PC-3 (cell line): ENCODE data around the gene CC2D2A.

Experiments used
- CTCF ChIP-seq: fragments of 300-600 bp; sonication (generic); conservative IDR thresholded peaks from 2 replicates; pipeline ENCODE4 v1.5.1; 2017; ENCODE audit warnings: antibody characterized with exemption, low read depth, mild to moderate bottlenecking, low read length
- EZH2phosphoT487 ChIP-seq: fragments of 300-600 bp; sonication (generic); IDR thresholded peaks from 2 replicates; pipeline ENCODE4 v1.6.1; 2018; ENCODE audit warnings: mild to moderate bottlenecking, antibody characterized with exemption, low read length, borderline replicate concordance

DNA sequence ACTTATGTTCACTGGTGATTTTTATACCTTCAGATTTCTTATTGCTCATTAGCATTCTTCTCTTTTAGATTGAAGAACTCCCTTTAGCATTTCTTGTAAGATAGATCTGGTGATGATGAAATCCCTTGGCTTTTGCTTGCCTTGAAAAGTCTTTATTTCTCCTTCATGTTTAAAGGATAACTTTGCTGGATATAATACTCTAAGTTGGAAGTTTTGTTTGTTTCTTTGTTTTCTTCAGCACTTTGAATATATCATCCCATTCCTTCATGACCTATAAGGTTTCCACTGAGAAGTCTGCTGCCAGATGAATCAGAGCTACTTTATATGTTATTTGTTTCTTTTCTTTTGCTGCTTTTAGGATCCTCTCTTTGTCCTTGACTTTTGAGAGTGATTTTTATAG is 18.5 kb downstream of the CC2D2A start:
- no peak for TF ChIP-seq EZH2phosphoT487
- TF ChIP-seq CTCF = no peak
